NCI-H2081 treated with DMSO at 0.1 percent for 48 hours (cell line): ENCODE data around the gene NRG3.

ENCODE experiments used
- DNase-seq: peaks from one replicate; lab custom pipeline; 2025; lab: John Stamatoyannopoulos, UW

NRG3 gene

GRCh38 chr10:81874875-81875466, at the start of gene NRG3:
NRG3 (plus strand) TSS chr10:81875194.
- no peak for DNase-seq

GRCh38 chr10:81828251-81828650, 46.7 kb upstream of the NRG3 start:
- no peak for DNase-seq

GRCh38 chr10:81831060-81831459, 43.9 kb upstream of the NRG3 start:
- DNase-seq, result no peak

GRCh38 chr10:81838950-81839349, 36.0 kb upstream of the NRG3 start:
- no peak for DNase-seq

- no peak for DNase-seq
These were observed 32.0 kb upstream of the NRG3 start for GRCh38 chr10:81843042-81843441.

- DNase-seq, result no peak
These were observed 27.3 kb upstream of the NRG3 start for GRCh38 chr10:81847675-81848074.

GRCh38 chr10:81848514-81848913, 26.5 kb upstream of the NRG3 start:
- DNase-seq, result no peak

GRCh38 chr10:81848931-81849330, 26.1 kb upstream of the NRG3 start:
- DNase-seq, result no peak

- DNase-seq, result no peak
These were observed 12.4 kb upstream of the NRG3 start for GRCh38 chr10:81862596-81862995.

- no peak for DNase-seq
These were observed 11.2 kb upstream of the NRG3 start for GRCh38 chr10:81863771-81864170.

GRCh38 chr10:81865581-81865980, 9.4 kb upstream of the NRG3 start:
- no peak for DNase-seq

- DNase-seq, result no peak
These were observed 8.2 kb upstream of the NRG3 start for GRCh38 chr10:81866753-81867152.

GRCh38 chr10:81870472-81870871, 4.5 kb upstream of the NRG3 start:
- DNase-seq, result no peak

- DNase-seq, result no peak
These were observed 3.4 kb upstream of the NRG3 start for GRCh38 chr10:81871558-81871957.

GRCh38 chr10:81872206-81872862, 2.7 kb upstream of the NRG3 start:
- no peak for DNase-seq

- DNase-seq, result no peak
These were observed 1.6 kb upstream of the NRG3 start for GRCh38 chr10:81873231-81873931.

GRCh38 chr10:81873932-81874816, 820 bp upstream of the NRG3 start:
- DNase-seq, result no peak

- no peak for DNase-seq
These were observed 666 bp downstream of the NRG3 start for GRCh38 chr10:81875467-81876252.

- no peak for DNase-seq
These were observed 1.5 kb downstream of the NRG3 start for GRCh38 chr10:81876253-81877077.

- no peak for DNase-seq
These were observed 2.6 kb downstream of the NRG3 start for GRCh38 chr10:81877596-81877995.

GRCh38 chr10:81882011-81882410, 7.0 kb downstream of the NRG3 start:
- DNase-seq, result no peak
